ENCODE data around the gene GADL1.

- TF ChIP-seq, protein P1, sequence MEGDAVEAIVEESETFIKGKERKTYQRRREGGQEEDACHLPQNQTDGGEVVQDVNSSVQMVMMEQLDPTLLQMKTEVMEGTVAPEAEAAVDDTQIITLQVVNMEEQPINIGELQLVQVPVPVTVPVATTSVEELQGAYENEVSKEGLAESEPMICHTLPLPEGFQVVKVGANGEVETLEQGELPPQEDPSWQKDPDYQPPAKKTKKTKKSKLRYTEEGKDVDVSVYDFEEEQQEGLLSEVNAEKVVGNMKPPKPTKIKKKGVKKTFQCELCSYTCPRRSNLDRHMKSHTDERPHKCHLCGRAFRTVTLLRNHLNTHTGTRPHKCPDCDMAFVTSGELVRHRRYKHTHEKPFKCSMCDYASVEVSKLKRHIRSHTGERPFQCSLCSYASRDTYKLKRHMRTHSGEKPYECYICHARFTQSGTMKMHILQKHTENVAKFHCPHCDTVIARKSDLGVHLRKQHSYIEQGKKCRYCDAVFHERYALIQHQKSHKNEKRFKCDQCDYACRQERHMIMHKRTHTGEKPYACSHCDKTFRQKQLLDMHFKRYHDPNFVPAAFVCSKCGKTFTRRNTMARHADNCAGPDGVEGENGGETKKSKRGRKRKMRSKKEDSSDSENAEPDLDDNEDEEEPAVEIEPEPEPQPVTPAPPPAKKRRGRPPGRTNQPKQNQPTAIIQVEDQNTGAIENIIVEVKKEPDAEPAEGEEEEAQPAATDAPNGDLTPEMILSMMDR (optimal IDR thresholded peaks at IDR 0.05 in 1 of 3, IDR thresholded peaks at IDR 0.05 in 1 of 3, conservative IDR thresholded peaks at IDR 0.05 in 1 of 3; ENCODE audit: extremely low read depth in 1 of 3, insufficient read depth in 2 of 3, low read length in 3 of 3), result no peak
- no peak for TF ChIP-seq EZH2 (IDR thresholded peaks at IDR 0.05; ENCODE audit: low read length)
Measured at GRCh38 chr3:30843877-30844276, 50.6 kb downstream of the GADL1 start.
